Heart left ventricle (tissue), 16 donors: ENCODE data around the gene ITPR3. TPM values are rescaled to one million over a fixed set of nuclear protein-coding genes. Genes with fewer than 3 reads are reported as not detected.
A peak's percentile ranks its signal among the peaks of the same experiment; 100 is the strongest.

Source experiments
- ATAC-seq, 4 donors: fragments of 200-7000 bp; cut with Tn5 transposase; one replicate each; pipeline ENCODE4 v1.9.1; 2020 to 2022; ENCODE audit warnings: moderate library complexity in 4 of 4, mild to moderate bottlenecking in 3 of 4, moderate number of reproducible peaks in 1 of 4
- DNase-seq, 5 donors: peaks; one replicate each; pipeline ENCODE4 v3.0.0-alpha.2; 2020
- H3K27ac ChIP-seq, 12 donors: fragments of 200-600 bp; sonication (generic) in 4 of 12; one replicate each; pipeline versions ENCODE4 v1.5.0 to v1.8.0; 2016 to 2022; ENCODE audit warnings: mild to moderate bottlenecking in 2 of 12
- H3K27me3 ChIP-seq, 9 donors: fragments of 200-600 bp; sonication (generic) in 2 of 9; one replicate each; pipeline versions ENCODE4 v1.5.1 to v1.8.0; 2016 to 2022; ENCODE audit warnings: mild to moderate bottlenecking in 3 of 9
- H3K36me3 ChIP-seq, 9 donors: fragments of 200-600 bp; sonication (generic) in 2 of 9; one replicate each; pipeline versions ENCODE4 v1.5.0 to v1.8.0; 2018 to 2022; ENCODE audit warnings: mild to moderate bottlenecking in 2 of 9
- H3K4me1 ChIP-seq, 12 donors: fragments of 200-600 bp; sonication (generic) in 4 of 12; one replicate each; pipeline versions ENCODE4 v1.5.0 to v1.8.0; 2016 to 2022; ENCODE audit warnings: mild to moderate bottlenecking in 3 of 12
- H3K4me3 ChIP-seq, 12 donors: fragments of 200-600 bp; sonication (generic) in 4 of 12; one replicate each; pipeline versions ENCODE4 v1.5.0 to v1.8.0; 2017 to 2022; ENCODE audit warnings: mild to moderate bottlenecking in 9 of 12, moderate library complexity in 4 of 12
- H3K9me3 ChIP-seq, 12 donors: fragments of 200-600 bp; sonication (generic) in 4 of 12; one replicate each; pipeline versions ENCODE4 v1.5.0 to v1.8.0; 2016 to 2022; ENCODE audit warnings: mild to moderate bottlenecking in 1 of 12
- POLR2A ChIP-seq, 2 donors: fragments of 450-650 bp; IDR thresholded peaks; one replicate each; pipeline ENCODE4 v1.6.1; 2017; ENCODE audit warnings: antibody characterized with exemption in 2 of 2, mild to moderate bottlenecking in 2 of 2, moderate library complexity in 2 of 2
- WGBS, 4 donors: extraction: QIAGEN DNeasy Blood & Tissue Kit in 2 of 4; methylation state at CpG; one replicate each; pipeline versions ENCODE4 v1.1.5 to v1.1.7; 2013 to 2018; 5-methylcytosine and 5-hydroxymethylcytosine counted together
- intact Hi-C, 10 donors: fragments of 100-400 bp; cut with DNase I; formaldehyde crosslinking; loops; one replicate each; pipeline versions ENCODE4 v1.11.1 to v1.14.2; 2022
- polyA plus RNA-seq, 2 donors: library from polyadenylated mRNA; stranded (reverse); fragments of 200-250 nt; gene quantifications; one replicate each; pipeline ENCODE4 v1.2.3, GENCODE V29; 2013
- total RNA-seq, 9 donors: library from RNA; depleted of rRNA in 2 of 9; stranded (reverse); fragments of >200 nt in 2 of 9; fragmentation: NEBNext Ultra II Directional in 3 of 9; extraction: Animal tissue kit (Norgen Biotek cat#: 25700) in 3 of 9; gene quantifications; one replicate each; pipeline versions ENCODE4 v1.1.0 to v1.2.4, GENCODE V29; 2016 to 2023
- TF ChIP-seq, protein P1 (sequence below), 12 donors: fragments of 200-600 bp; sonication (generic) in 4 of 12; IDR thresholded peaks; one replicate each; pipeline versions ENCODE4 v1.5.0 to v1.8.0; 2018 to 2022; ENCODE audit warnings: antibody characterized with exemption in 12 of 12, mild to moderate bottlenecking in 5 of 12
- donor health status: ischemic (EF 13 %, LVEDD 7.1; RV severe dilation, severe dysfunction).
- donor health status: healthy with polysubstance abuse.
- donor health status: DM: no; HTN: yes; CAD: no.
- donor health status: DM: no; HTN: no; CAD: no.
- donor health status: ischemic (EF 25% LVEDD 6.9; RV normal size, moderate dysfunction).
- donor health status: ischemic (EF 25% LVEDD 5.7; RV mildly dilated, moderate dysfunction).
- donor health status: healthy.
- donor health status: DM: yes; HTN: yes; CAD: no.
- donor health status: ischemic (EF 35%, LVEDD 5.7; RV mildly dilated, moderate dysfunction).
- donor health status: nonischemic (EF 11% LVEDD 7.7; RV severe dilation, severe dysfunction).
- donor health status: DM: yes; HTN: yes; CAD: no.
- donor health status: PGD.
- donor health status: ischemic (EF 29% LVEDD 5.4; RV normal size, mild dysfunction).
- donor health status: nonischemic (EF 23%, LVEDD 6.1; RV moderate dilation, normal function).

The ITPR3 gene
- total and polyA plus RNA-seq, 11 donors: 4.8 to 33.5 (median 7.8) TPM

GRCh38 chr6:33642897-33643296 is 21.8 kb downstream of the ITPR3 start:
- Histone ChIP-seq H3K27ac (no peak overlapping the region), H3K9me3 (no peaks in the 10 kb centered on the region), H3K36me3 (peaks cover 0 to 10% (median 0%) of the 10 kb centered on the region in 9 donors), H3K4me1 (peaks cover 0 to 12% (median 0%) of the 10 kb centered on the region in 12 donors), H3K4me3 (no peak overlapping the region), H3K27me3 (no peaks in the 10 kb centered on the region)
- TF ChIP-seq POLR2A (IDR thresholded peaks at IDR 0.05): no peak
- TF ChIP-seq, protein P1, sequence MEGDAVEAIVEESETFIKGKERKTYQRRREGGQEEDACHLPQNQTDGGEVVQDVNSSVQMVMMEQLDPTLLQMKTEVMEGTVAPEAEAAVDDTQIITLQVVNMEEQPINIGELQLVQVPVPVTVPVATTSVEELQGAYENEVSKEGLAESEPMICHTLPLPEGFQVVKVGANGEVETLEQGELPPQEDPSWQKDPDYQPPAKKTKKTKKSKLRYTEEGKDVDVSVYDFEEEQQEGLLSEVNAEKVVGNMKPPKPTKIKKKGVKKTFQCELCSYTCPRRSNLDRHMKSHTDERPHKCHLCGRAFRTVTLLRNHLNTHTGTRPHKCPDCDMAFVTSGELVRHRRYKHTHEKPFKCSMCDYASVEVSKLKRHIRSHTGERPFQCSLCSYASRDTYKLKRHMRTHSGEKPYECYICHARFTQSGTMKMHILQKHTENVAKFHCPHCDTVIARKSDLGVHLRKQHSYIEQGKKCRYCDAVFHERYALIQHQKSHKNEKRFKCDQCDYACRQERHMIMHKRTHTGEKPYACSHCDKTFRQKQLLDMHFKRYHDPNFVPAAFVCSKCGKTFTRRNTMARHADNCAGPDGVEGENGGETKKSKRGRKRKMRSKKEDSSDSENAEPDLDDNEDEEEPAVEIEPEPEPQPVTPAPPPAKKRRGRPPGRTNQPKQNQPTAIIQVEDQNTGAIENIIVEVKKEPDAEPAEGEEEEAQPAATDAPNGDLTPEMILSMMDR (IDR thresholded peaks at IDR 0.05): no peak
- intact Hi-C loops: no loop called here
- ATAC-seq: peak in 3 of 4 donors; percentile 13 to 36 (median 14)
- DNase-seq: no peak
- WGBS, 4 donors: 60 to 72% (median 64%) methylated on average over 3 to 4 of the region's 4 CpGs

- peaks cover 0 to 8% (median 0%) of the 10 kb centered on the region in 12 donors for H3K4me1 ChIP-seq
- peaks cover 0 to 22% (median 5%) of the 10 kb centered on the region in 9 donors for H3K36me3 ChIP-seq
- ATAC-seq (no peak), DNase-seq (no peak)
- H3K27ac ChIP-seq: peak overlapping the region in 2 of 12 donors; percentile 5 to 25
- WGBS, 4 donors: 55 to 74% (median 66%) methylated on average over 4 of the region's 4 CpGs
- intact Hi-C loops: no loop called here
- TF ChIP-seq POLR2A (IDR thresholded peaks at IDR 0.05): no peak
- no peaks in the 10 kb centered on the region for H3K27me3 ChIP-seq
- H3K4me3 ChIP-seq: no peak overlapping the region
- H3K9me3 ChIP-seq: no peaks in the 10 kb centered on the region
Observed at GRCh38 chr6:33651403-33651802, 30.3 kb downstream of the ITPR3 start.

DNA sequence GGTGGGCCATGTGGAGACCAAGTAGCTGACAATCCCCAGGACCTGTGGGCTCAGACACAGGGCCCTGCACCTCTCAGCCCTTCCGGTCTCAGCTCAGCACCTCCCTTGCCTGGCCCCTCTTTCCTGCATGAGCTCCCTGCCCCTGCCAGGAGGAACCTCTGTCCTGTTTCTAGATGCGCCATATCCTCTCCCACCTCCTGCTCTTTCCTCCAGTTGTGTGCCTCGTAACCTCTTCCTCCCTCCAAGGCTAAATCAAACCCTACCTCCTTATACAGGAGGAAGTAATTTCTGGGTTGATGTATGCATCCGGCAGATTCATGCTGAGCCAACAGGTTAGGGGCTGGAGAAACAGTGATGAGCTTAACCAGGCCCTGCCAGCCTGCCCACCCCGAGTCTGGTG is 30.9 kb downstream of the ITPR3 start:
- H3K27ac ChIP-seq: peak overlapping the region in 2 of 12 donors; percentile 5 to 25
- 63 to 77% (median 74%) methylated on average over 5 of the region's 5 CpGs for WGBS, 4 donors
- DNase-seq (no peak), ATAC-seq (peak in 1 of 4 donors; percentile 41)
- no peaks in the 10 kb centered on the region for H3K9me3 ChIP-seq
- peaks cover 0 to 8% (median 0%) of the 10 kb centered on the region in 12 donors for H3K4me1 ChIP-seq
- no peak overlapping the region for H3K4me3 ChIP-seq
- peaks cover 0 to 25% (median 5%) of the 10 kb centered on the region in 9 donors for H3K36me3 ChIP-seq
- H3K27me3 ChIP-seq: no peaks in the 10 kb centered on the region
- TF ChIP-seq, protein P1 (IDR thresholded peaks at IDR 0.05): no peak
- TF ChIP-seq POLR2A (IDR thresholded peaks at IDR 0.05): no peak
- intact Hi-C loops: no loop called here

DNA sequence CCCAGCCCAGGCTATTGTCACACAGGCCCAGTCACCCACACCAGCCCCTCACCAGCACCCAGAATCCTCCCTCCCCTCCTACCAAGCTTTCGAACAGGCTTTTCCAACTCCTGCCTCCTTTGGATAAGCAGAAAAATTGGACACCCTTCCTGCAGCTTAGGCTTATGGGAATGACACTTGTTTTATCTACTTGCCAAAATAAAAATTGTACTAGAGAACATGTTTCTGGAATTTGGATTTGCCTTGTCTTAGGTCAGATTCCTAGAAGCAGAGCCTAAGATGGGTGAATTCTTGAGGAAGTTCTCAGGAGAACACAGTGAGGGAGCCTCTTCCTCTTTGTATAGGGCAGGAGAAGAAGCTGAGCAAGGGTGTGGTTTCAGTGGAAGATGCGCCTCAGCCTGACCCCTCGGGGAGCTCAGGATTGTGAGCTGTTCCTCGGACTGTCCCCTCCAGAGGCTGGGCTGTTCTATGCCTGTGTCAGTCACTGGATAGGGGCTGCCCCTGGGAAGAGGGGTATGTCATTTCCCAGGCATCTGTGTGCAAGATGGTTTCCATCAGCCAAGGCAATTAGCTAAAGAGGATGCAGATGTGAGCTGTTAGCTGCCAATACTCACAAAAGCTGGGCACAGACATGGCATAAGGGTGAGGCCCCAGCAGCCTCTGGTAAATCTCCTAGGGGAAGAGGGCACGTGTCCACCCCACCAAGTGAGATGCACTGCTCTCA is 33.9 kb downstream of the ITPR3 start:
- no peak for DNase-seq
- Histone ChIP-seq H3K4me1 (peaks cover 0 to 8% (median 0%) of the 10 kb centered on the region in 12 donors), H3K27me3 (no peaks in the 10 kb centered on the region), H3K36me3 (peaks cover 0 to 29% (median 11%) of the 10 kb centered on the region in 9 donors), H3K4me3 (no peak overlapping the region), H3K27ac (no peak overlapping the region), H3K9me3 (no peaks in the 10 kb centered on the region)
- no peak for TF ChIP-seq POLR2A (IDR thresholded peaks at IDR 0.05)
- TF ChIP-seq, protein P1 (IDR thresholded peaks at IDR 0.05): no peak
- intact Hi-C loops: no loop called here
- no peak for ATAC-seq
- 62 to 77% (median 67%) methylated on average over 4 to 5 of the region's 5 CpGs for WGBS, 4 donors
